ENCODE measurements around the gene FLII.

GRCh38 chr17:18262111-18262510 lies 3.6 kb upstream of the FLII start:
- TF ChIP-seq ZNF691 (CRISPR knock-in tag; IDR thresholded peaks at IDR 0.05; ENCODE audit: borderline replicate concordance, low read depth) (no peak), ARHGAP35 (CRISPR knock-in tag; IDR thresholded peaks at IDR 0.05; ENCODE audit: borderline replicate concordance) (no peak), POLR2A (IDR thresholded peaks at IDR 0.05; ENCODE audit: insufficient read depth in 1 of 2, low read depth in 2 of 2, low read length in 2 of 2) (no peak), TAF1 (CRISPR knock-in tag; IDR thresholded peaks at IDR 0.05) (no peak), ZNF577 (CRISPR knock-in tag; IDR thresholded peaks at IDR 0.05; ENCODE audit: borderline replicate concordance, low read depth) (no peak), ZNF546 (CRISPR knock-in tag; conservative IDR thresholded peaks at IDR 0.05) (no peak), MAFG (CRISPR knock-in tag; IDR thresholded peaks at IDR 0.05) (no peak), MXI1 (IDR thresholded peaks at IDR 0.05; ENCODE audit: borderline replicate concordance, low read depth, low read length) (no peak), SATB2 (CRISPR knock-in tag; IDR thresholded peaks at IDR 0.05) (no peak), ZSCAN29 (CRISPR knock-in tag; conservative IDR thresholded peaks at IDR 0.05) (no peak), YY1 (IDR thresholded peaks at IDR 0.05; ENCODE audit: insufficient read depth, insufficient replicate concordance, low read depth, low read length) (no peak), RFX5 (IDR thresholded peaks at IDR 0.05; ENCODE audit: low read depth, low read length) (no peak), KDM4B (CRISPR knock-in tag; IDR thresholded peaks at IDR 0.05) (no peak), MTERF4 (CRISPR knock-in tag; IDR thresholded peaks at IDR 0.05) (no peak)

Data from HepG2 (cell line).